HG03159 (cell line): ENCODE data around the gene SLAMF7.

Experiments used
- ATAC-seq: cut with Tn5 transposase; IDR thresholded peaks from one replicate; pipeline ENCODE4 v1.9.1; 2021; ENCODE audit warnings: mild to moderate bottlenecking, moderate library complexity; ENCODE audit not compliant: unreplicated experiment

Gene SLAMF7

GRCh38 chr1:160799641-160800040 lies 60.6 kb downstream of the SLAMF7 start:
- no peak for ATAC-seq

- ATAC-seq, result no peak
Observed at GRCh38 chr1:160800142-160800541, 61.1 kb downstream of the SLAMF7 start.

GRCh38 chr1:160800645-160801408 lies 61.8 kb downstream of the SLAMF7 start:
- no peak for ATAC-seq

GRCh38 chr1:160801836-160802580 lies 63.0 kb downstream of the SLAMF7 start:
- ATAC-seq, result no peak
